HG03175 (cell line): ENCODE data around the gene CLEC2A.

ENCODE experiments used
- ATAC-seq: cut with Tn5 transposase; IDR thresholded peaks from one replicate; pipeline ENCODE4 v1.9.1; 2021; ENCODE audit warnings: mild to moderate bottlenecking, moderate library complexity; ENCODE audit not compliant: unreplicated experiment

CLEC2A gene

GRCh38 chr12:9936591-9936990, 4.4 kb upstream of the CLEC2A start:
- no peak for ATAC-seq

GRCh38 chr12:9935026-9935425, 2.9 kb upstream of the CLEC2A start:
- no peak for ATAC-seq

DNA sequence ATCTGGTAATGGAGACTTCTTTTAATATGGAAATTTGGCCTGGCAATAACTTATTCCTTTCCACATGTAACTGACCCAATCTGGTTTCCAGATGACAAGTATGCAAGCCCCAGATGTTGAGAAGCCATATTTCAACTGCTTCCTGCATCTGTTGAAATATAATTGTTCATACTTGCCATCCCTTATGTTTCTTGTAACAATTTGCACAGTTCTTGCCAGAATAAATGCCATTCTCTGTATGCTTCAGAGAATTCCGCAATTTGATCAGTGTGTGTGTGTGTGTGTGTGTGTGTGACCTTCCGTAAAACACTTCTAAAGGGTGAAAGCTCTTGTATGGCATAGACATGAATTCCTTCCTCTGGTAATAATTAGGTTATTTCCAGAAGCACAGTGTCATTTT, 1.8 kb upstream of the CLEC2A start:
- ATAC-seq = no peak

DNA sequence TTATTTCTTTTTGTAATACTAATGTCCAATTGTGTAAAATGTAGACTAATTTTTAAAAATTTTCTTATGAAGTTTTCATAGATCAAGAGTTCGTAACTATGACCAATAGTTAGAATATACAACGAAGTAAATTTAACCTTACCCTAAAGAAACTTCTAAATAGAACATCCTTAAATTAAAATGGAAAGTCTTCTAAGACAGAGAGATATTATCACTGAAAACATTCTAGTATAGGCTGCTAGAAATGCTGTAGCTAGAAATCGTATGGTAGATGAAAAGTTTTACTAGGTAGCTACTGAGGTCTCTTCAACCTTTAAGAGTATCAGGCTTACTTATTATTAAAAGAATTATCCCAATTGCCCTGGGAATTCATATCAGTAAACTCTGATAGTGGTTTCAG, 925 bp downstream of the CLEC2A start:
- no peak for ATAC-seq

DNA sequence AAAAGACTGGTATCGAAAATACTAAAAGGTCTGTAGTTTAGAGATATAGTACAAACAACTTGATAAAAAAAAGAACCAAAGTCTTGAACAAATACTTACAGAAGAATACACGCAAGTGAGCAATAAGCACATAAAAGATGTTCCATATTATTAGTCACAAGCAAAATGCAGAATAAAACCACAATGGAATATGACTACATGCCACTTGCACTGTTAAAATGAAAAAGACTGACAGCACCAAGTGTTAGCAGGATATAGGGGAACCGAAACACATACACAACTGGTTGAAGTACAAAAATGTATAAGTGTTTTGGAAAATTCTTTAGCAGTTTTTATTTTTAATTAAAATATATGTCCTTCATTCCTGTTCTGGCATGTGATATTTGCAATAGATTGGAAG, 3.6 kb downstream of the CLEC2A start:
- no peak for ATAC-seq

DNA sequence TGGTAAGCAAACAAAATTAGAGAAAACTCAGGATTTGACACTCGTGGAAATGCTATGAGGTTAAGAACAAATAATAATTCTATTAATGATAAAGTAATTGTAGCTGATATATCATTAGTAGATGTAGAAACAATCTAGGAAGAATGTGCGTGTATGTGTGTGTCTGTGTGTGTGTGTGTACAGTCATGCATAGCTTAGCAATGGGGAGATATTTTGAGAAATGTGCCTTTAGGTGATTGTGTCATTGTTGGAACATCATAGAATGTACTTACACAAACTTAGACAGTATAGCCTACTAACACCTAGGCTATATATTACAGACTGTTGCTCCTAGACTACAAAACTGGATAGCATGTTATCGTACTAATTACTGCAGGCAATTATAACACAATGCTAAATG, 5.3 kb downstream of the CLEC2A start:
- no peak for ATAC-seq

- ATAC-seq = no peak
These were observed 6.3 kb downstream of the CLEC2A start for GRCh38 chr12:9925705-9926393.

DNA sequence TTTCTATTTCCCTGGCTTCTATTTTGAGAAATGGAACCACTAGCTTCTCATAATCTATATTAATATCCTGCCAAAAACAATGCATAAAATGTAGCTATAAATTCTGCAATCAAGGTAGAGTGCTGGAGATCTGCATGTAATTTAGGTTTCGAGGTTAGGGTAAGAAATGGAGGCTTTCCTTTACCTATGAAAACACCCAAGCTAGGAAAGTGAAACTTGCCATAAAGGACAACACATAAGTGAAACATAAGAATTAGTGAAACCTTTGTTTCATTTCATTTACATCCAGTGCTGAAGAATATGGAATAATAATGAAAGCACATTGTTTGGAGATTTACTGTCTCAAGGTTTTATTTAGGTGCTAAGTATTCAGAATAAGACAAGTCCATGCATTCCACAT, 9.7 kb downstream of the CLEC2A start:
- ATAC-seq = no peak

- ATAC-seq = no peak
These were observed 11.7 kb downstream of the CLEC2A start for GRCh38 chr12:9920451-9920850.

DNA sequence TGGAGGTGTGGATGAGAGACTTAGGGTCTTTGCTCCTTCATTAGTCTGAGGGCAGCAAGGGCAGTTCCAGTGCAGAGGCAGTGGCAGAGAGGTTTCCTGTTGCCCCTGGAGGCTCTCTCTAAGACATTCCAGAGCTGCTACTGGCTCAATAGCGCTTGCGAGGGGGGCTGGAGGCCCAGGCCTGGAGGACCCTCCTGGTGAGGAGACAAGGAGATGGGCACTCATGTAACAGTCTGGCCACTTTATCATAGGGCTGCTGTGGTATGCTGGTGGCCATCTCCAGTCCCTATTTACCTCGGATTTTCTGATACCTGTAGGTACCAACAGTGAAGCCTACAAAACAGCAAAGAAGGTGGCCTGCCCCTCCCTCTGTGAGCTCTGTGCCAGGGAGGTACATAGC, 12.7 kb downstream of the CLEC2A start:
- no peak for ATAC-seq

DNA sequence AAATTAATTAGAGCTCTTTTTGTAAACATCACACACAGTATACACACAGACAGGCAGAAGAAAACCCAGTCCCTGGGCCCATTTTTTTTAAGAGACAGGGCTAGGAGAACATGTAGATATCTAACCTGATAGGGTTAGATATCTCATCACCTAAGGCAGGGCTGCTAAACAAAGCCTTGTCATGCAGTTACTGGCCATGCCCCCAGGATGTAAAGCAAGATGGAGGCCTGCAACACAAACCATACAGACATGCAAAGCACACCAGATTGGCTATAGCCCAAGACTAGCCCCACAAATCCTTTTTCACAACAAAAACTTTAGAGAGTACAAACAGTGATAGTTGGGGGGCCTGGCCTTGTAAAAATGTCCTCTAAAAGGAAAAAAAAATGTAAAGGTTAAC, 20.5 kb downstream of the CLEC2A start:
- ATAC-seq = no peak

- no peak for ATAC-seq
These were observed 21.3 kb downstream of the CLEC2A start for GRCh38 chr12:9910716-9911421.

- ATAC-seq = no peak
These were observed 22.4 kb downstream of the CLEC2A start for GRCh38 chr12:9909724-9910123.

GRCh38 chr12:9908350-9908749, 23.8 kb downstream of the CLEC2A start:
- ATAC-seq = no peak

- ATAC-seq = no peak
These were observed 24.4 kb downstream of the CLEC2A start for GRCh38 chr12:9907769-9908168.

DNA sequence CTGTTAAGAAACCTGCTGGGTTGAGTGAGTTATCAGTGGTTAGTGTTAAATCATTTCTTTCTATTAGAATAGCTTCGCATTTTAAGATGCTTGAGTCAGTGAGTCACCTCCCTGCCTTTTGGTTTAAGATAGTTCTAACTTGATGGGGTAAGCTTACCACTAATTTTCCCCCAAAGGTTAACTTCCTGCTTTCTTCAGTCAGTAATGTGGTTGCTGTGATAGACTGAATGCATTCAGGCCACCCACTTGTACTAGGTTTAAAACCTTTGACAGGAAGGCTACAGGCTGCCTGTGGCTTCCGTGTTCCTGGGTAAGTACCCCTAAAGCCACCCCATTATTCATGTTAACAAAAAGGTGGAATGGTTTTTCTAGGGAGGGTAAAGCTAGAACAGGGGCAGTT, 25.3 kb downstream of the CLEC2A start:
- no peak for ATAC-seq

GRCh38 chr12:9902539-9903228, 29.5 kb downstream of the CLEC2A start:
- no peak for ATAC-seq

DNA sequence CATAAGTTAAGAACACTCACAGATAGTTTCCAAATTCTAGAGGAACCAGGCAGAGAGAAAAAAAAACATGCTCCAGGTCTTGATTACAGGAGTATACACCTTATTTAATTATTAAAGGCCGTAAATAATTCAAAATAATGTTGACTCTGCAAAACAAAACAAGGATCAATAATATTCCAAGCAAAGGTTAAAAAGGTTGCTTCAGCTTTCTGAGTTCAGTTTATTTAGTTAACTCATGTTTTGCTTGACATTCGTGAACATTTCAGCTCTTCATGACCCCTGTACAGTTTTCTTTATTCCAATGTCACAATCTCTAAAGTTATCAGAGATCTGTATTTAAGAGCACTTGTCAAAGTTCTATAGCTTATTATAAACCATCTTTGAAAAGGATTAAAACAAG, 31.2 kb downstream of the CLEC2A start:
- no peak for ATAC-seq

DNA sequence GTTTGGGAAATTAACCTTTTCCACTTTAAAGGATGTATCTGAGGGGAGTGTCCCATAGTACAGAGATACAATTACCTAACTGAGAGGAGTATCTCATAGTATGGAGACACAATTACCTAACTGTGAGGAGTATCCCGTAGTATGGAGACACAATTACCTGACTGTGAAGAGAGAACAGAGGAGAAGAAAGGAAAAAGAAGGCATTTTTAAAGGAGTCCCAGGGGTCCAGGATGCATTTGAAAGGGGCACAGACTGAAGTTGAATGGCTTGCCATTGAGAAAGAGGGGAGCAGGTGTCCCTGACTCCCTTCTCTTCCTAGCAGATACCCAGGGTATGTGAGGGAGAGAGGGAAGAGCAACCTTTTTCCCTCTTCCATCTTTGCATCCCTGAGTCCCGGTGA, 33.0 kb downstream of the CLEC2A start:
- no peak for ATAC-seq

DNA sequence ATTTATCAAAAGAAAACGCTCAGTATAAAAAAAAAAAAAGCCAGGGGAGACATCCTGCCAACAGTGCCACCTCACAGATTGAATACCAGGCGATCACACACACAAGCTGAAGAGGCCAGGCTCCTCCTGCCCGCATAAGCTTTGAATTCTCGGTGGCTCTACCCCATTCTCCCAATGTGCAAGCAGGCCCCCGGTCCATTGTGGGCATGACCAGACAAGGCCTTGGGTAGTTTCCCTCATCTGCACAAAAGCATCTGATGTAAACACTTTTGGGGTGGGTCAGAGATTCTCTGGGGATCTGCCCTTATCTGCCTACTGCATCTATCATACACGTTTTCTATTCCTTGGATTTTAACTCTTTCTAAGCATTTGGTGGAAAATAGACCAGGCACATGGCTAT, 34.6 kb downstream of the CLEC2A start:
- ATAC-seq = no peak

DNA sequence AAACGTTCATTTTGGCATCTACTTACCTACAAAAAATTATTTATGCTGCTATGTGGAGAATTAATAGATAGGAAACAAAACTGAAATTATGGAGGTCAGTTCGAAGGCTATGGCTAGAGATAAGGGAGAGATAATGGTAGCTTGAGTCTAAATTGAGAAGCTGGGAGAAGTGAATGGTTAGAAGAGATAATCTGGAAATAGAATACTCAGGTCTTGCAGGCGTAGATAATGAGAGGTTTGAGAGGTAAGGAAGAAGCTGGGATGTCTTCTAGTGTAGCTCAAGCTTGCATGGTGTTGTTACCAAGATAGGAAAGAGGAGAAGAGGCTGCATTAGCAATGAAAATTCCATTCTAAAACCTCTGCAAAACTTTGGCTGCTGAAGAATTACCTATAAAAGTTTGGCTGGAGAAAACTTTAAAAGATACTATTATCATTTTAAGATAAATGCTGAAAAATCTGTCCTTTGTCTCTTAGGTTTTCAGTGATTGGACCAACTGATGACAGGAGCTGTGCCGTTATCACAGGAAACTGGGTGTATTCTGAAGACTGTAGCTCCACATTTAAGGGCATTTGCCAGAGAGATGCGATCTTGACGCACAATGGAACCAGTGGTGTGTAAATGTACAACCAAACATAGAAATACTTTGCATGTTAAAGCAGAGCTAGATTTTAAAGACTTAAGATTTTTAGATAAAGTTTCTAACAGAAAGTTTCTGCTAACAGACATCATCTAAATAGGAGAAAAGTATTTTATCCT, 36.8 kb downstream of the CLEC2A start:
- no peak for ATAC-seq
